Psoas muscle (tissue), 8 donors: ENCODE measurements around the gene KIF12. TPM values are rescaled to one million over a fixed set of nuclear protein-coding genes. Genes with fewer than 3 reads are reported as not detected.

ENCODE experiments used
- ATAC-seq, 4 donors: fragments of 200-7000 bp; cut with Tn5 transposase; one replicate each; pipeline ENCODE4 v1.9.1; 2020; ENCODE audit warnings: moderate library complexity in 3 of 4, mild to moderate bottlenecking in 2 of 4
- DNase-seq, 2 donors: peaks; one replicate each; pipeline ENCODE4 v3.0.0-alpha.2; 2020
- H3K27ac ChIP-seq: fragments of 200-600 bp; one replicate; pipeline ENCODE4 v1.8.0; 2022
- H3K27me3 ChIP-seq, 3 donors: fragments of 200-600 bp in 1 of 3; one replicate each; pipeline versions ENCODE4 v1.6.1 to v1.8.0; 2013 to 2022; ENCODE audit warnings: low read length in 2 of 3, mild to moderate bottlenecking in 2 of 3, moderate library complexity in 1 of 3; ENCODE audit not compliant: insufficient read depth in 3 of 3
- H3K36me3 ChIP-seq, 2 donors: fragments of 200-600 bp in 1 of 2; one replicate each; pipeline versions ENCODE4 v1.6.1 to v1.8.0; 2013 to 2022; ENCODE audit warnings: low read depth in 1 of 2, mild to moderate bottlenecking in 1 of 2, moderate library complexity in 1 of 2; ENCODE audit not compliant: insufficient read depth in 1 of 2
- H3K4me1 ChIP-seq: fragments of 200-600 bp; one replicate; pipeline ENCODE4 v1.8.0; 2022
- H3K4me3 ChIP-seq: fragments of 200-600 bp; one replicate; pipeline ENCODE4 v1.8.0; 2022; ENCODE audit warnings: mild to moderate bottlenecking
- H3K9me3 ChIP-seq: fragments of 200-600 bp; one replicate; pipeline ENCODE4 v1.8.0; 2022
- WGBS, 3 donors: extraction: QIAGEN DNeasy Blood & Tissue Kit; methylation state at CpG; one replicate each; pipeline versions ENCODE4 v1.1.6 to v1.1.7; 2013; 5-methylcytosine and 5-hydroxymethylcytosine counted together
- intact Hi-C, 2 donors: fragments of 100-400 bp; cut with DNase I; formaldehyde crosslinking; loops; one replicate each; pipeline versions ENCODE4 v1.11.0 to v1.14.2; 2022
- polyA plus RNA-seq, 3 donors: library from polyadenylated mRNA; stranded (reverse); fragments of 200-250 nt; gene quantifications; one replicate each; pipeline ENCODE4 v1.2.3, GENCODE V29; 2013
- total RNA-seq, 4 donors: library from RNA; stranded (reverse); fragmentation: NEBNext Ultra II Directional in 2 of 4; extraction: Animal tissue kit (Norgen Biotek cat#: 25700) in 2 of 4; gene quantifications; one replicate each; pipeline versions ENCODE4 v1.2.1 to v1.2.4, GENCODE V29; 2021 to 2023
- TF ChIP-seq, protein P1 (sequence below): fragments of 200-600 bp; IDR thresholded peaks from one replicate; pipeline ENCODE4 v1.8.0; 2022; ENCODE audit warnings: antibody characterized with exemption
- donor health status: healthy with polysubstance abuse.
- donor health status: DM: no; HTN: no; CAD: no; lungs with moderate emphysema.
- donor health status: Bipolar disorder and iron deficiency.
- donor health status: healthy.
- donor health status: DM: yes; HTN: yes; CAD: no.
- donor health status: DM: no; HTN: no; CAD: no.
- donor health status: DM: no; HTN: no; CAD: no.
- donor health status: DM: yes; HTN: yes; CAD: no.

The KIF12 gene
- total and polyA plus RNA-seq, 7 donors: 0.03 to 0.13 (median 0.04) TPM; not detected in 4

DNA sequence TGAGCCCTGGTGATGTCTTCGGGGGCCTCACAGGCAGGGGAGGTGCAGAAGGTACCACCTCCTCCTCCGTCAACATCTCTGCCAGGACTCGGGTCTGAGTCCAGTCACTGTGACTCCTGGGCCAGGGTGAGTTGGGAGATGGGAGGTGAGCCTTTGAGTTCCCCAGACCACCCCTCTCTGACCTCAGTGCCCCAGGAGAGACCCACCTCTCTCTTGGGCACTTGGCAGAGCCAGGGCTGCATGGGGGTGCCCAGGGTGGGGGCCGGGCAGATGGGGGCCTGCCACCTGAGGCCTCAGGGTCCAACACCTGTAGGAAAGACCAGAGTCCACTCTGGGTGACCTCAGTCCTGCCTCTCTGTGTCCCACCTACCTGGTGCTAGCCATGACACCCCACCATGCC, 6.8 kb downstream of the KIF12 start:
- Histone ChIP-seq H3K4me1 (no peaks in the 10 kb centered on the region), H3K36me3 (no peaks in the 10 kb centered on the region), H3K9me3 (no peaks in the 10 kb centered on the region), H3K27me3 (peaks cover 0 to 10% (median 0%) of the 10 kb centered on the region in 3 donors), H3K4me3 (no peak overlapping the region), H3K27ac (no peak overlapping the region)
- intact Hi-C loops: no loop called here
- 87 to 92% (median 92%) methylated on average over 4 of the region's 4 CpGs for WGBS, 3 donors
- TF ChIP-seq, protein P1, sequence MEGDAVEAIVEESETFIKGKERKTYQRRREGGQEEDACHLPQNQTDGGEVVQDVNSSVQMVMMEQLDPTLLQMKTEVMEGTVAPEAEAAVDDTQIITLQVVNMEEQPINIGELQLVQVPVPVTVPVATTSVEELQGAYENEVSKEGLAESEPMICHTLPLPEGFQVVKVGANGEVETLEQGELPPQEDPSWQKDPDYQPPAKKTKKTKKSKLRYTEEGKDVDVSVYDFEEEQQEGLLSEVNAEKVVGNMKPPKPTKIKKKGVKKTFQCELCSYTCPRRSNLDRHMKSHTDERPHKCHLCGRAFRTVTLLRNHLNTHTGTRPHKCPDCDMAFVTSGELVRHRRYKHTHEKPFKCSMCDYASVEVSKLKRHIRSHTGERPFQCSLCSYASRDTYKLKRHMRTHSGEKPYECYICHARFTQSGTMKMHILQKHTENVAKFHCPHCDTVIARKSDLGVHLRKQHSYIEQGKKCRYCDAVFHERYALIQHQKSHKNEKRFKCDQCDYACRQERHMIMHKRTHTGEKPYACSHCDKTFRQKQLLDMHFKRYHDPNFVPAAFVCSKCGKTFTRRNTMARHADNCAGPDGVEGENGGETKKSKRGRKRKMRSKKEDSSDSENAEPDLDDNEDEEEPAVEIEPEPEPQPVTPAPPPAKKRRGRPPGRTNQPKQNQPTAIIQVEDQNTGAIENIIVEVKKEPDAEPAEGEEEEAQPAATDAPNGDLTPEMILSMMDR: no peak
- no peak for ATAC-seq
- DNase-seq: no peak

DNA sequence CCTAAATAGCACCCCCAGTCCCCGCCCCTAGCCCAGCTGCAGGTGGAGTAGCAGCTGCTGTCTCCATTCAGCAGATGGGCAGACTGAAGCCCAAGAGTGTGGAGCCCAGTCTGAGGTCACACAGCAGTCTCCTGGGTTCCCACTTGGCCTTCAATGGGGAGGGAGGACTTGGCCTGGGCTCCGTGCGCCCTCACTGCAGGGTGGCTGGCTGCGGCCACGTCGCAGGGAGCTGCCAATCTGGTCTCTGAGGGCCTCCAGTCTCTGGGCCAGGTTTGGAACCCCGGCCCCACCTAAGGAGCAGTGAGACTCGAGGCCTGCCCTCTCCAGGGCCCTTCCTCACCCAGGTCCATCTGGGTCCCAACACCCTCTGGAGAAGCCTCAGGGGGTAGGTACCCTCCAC, 7.4 kb downstream of the KIF12 start:
- Histone ChIP-seq H3K36me3 (no peaks in the 10 kb centered on the region), H3K27ac (no peak overlapping the region), H3K9me3 (no peaks in the 10 kb centered on the region), H3K4me3 (no peak overlapping the region), H3K4me1 (no peaks in the 10 kb centered on the region), H3K27me3 (peaks cover 0 to 10% (median 0%) of the 10 kb centered on the region in 3 donors)
- ATAC-seq: no peak
- WGBS, 3 donors: 84 to 88% (median 84%) methylated on average over 8 of the region's 8 CpGs
- TF ChIP-seq, protein P1: no peak
- intact Hi-C loops: no loop called here
- no peak for DNase-seq

DNA sequence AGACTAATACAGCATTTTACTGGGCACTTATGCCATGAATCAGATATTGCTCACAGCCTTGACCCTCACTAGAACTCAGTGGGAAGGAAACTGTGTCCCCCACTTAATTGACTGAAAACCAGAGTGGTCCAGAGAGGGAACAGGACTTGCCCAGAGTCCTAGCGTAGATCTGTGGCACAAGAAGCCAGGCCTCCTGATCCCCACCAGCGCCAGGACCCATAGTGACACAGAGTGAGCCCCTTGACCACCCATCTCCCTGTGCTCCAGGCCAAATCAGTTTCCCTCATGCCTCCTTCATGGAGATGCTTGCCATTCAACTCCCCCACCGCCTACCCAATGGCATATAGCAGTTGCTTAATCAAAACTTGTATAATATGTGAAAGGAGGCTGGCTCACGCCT, 8.3 kb downstream of the KIF12 start:
- no peaks in the 10 kb centered on the region for H3K4me1 ChIP-seq
- no peaks in the 10 kb centered on the region for H3K9me3 ChIP-seq
- H3K27me3 ChIP-seq: peaks cover 0 to 1% (median 0%) of the 10 kb centered on the region in 3 donors
- intact Hi-C loops: no loop called here
- no peaks in the 10 kb centered on the region for H3K36me3 ChIP-seq
- DNase-seq (no peak), ATAC-seq (no peak)
- 90 to 95% (median 94%) methylated on average over 4 of the region's 4 CpGs for WGBS, 3 donors
- no peak overlapping the region for H3K27ac ChIP-seq
- no peak overlapping the region for H3K4me3 ChIP-seq
- TF ChIP-seq, protein P1: no peak

DNA sequence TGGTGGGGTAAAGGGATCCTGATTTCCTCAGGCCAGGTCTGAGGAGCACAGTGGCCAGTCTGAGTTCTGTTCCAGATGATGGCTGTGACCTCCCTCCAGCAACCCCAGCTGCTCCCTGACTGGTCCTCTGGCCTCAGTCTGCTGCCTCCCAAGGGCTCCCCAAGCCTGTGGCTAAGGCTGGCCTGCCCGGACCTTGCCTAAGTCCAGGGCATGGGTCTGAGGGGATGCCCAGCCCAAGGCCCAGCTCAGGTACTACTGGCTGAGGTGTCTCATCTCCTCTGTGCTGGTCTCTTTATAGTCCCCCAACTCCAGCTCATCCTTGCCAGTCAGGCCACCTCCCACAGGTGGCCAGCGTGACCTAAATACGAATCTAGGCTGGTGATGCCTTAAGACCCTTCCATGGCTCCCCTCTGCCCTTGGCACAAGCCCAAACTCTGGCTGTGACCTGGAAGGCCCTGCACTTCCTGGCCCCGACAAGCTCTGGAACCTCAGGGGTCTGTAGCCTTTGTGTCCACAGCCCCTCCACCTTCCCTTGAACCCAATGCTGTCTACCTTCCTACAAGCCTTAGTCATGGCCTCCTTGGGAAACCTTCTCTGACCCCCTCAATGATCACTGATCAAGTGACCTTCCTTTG, 9.8 kb downstream of the KIF12 start:
- Histone ChIP-seq H3K9me3 (no peaks in the 10 kb centered on the region), H3K27ac (no peak overlapping the region), H3K27me3 (no peaks in the 10 kb centered on the region), H3K36me3 (no peaks in the 10 kb centered on the region), H3K4me3 (no peak overlapping the region), H3K4me1 (no peaks in the 10 kb centered on the region)
- TF ChIP-seq, protein P1: no peak
- 74 to 87% (median 77%) methylated on average over 4 of the region's 4 CpGs for WGBS, 3 donors
- ATAC-seq (no peak), DNase-seq (no peak)
- intact Hi-C loops: no loop called here
